HG02938 (cell line): ENCODE data around the gene AXL.

ENCODE experiments used
- ATAC-seq: cut with Tn5 transposase; IDR thresholded peaks from one replicate; pipeline ENCODE4 v1.9.1; 2021; ENCODE audit warnings: mild to moderate bottlenecking, moderate library complexity; ENCODE audit not compliant: unreplicated experiment

AXL gene

DNA sequence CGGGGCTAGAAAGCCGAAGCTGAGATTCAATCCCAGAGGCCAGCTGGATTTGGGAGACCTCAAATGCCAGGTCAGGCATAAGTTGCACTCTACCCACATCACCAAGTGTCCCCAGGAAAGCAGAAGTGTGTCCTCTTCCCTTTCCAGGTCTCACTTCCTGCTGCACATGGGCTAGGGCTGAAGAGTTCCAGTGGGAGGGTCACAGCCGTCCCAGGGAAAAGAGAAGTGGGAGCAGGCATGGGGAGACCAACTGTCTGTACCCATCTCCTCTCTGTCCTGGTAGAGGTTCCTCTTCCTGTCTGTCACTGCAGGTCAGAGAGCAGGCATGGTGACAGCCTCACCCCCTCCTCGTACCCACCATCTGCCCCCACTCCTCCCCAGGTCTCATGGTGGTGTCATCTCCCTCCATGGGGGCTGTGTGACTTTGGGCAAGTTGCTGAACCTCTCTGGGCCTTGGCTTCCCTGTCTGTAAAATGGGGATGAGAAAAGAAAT is 14.8 kb downstream of the AXL start:
- no peak for ATAC-seq

DNA sequence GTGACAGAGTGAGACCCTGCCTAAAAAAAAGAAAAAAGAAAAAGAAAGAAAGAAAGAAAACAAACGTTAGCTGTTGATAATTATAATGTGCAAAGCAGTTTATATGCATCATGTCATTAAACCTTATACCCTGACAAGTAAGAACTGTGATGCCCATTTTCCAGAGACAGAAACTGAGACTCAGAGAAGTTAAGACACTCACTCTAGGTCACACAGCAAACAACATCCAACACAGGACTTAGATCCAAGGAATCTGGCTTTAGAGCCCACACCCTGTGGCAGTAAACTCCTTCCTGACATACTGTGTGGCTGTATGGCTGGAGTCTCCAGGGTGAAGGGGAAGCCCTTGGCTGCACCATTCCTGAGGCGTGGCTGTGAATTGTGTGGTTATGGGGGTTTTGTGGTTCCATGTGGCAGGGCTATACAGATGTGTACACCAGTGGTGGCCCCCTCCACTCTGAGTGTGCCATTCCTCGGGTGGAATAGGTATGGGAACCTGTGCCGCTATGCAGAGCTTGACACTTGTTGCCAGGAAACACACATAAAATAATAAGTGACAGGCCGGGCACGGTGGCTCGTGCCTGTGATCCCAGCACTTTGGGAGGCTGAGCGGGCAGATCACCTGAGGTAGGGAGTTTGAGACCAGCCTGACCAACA is 15.6 kb downstream of the AXL start:
- ATAC-seq = no peak

DNA sequence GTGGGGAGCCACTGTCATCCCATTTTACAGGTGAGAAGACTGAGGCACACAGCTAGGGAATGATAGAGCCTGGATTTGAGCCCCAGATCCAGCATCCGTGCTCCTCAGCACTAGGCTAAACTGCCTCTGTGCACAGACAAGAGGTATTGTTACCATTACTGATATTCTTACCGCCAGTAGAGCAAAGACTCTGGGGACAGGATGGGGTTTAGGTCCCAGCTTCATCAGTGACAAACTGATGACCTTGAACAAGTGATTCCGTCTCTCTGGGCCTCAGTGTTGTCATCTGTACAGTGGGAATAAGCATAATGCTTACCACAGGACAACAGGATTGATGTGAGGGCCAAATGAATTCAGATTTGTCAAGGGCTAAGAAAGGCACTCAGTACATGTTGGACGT is 16.5 kb downstream of the AXL start:
- no peak for ATAC-seq

DNA sequence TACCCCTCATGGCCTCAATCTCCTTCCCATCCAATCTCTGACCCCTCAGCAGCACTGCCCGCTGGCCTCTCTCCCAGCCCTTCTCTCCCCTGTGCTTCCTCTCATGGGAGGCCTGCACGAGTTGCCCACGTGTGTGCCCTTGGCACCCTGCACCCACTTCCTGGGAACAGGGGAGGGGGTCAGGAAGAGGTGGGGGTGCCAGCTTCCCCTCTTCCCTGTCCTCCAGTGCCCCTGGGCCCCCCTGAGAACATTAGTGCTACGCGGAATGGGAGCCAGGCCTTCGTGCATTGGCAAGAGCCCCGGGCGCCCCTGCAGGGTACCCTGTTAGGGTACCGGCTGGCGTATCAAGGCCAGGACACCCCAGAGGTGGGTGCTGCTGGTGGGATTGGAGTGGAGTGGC is 19.2 kb downstream of the AXL start:
- ATAC-seq = no peak

DNA sequence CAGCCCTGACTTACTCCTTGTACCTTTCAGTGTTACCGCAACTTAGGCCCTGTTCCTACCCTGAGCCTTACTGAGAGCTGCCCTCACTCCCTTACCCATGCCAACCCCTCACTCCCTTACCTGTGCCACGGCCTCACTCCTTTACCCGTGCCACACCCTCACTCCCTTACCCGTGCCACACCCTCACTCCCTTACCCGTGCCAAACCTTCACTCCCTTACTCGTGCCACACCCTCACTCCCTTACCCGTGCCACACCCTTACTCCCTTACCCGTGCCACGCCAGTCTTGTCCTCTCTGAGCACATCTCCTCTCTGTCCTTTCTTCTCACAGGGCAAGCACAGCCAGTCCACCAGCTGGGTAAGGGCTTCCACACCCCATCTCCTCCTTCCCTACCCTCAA is 20.3 kb downstream of the AXL start:
- no peak for ATAC-seq

DNA sequence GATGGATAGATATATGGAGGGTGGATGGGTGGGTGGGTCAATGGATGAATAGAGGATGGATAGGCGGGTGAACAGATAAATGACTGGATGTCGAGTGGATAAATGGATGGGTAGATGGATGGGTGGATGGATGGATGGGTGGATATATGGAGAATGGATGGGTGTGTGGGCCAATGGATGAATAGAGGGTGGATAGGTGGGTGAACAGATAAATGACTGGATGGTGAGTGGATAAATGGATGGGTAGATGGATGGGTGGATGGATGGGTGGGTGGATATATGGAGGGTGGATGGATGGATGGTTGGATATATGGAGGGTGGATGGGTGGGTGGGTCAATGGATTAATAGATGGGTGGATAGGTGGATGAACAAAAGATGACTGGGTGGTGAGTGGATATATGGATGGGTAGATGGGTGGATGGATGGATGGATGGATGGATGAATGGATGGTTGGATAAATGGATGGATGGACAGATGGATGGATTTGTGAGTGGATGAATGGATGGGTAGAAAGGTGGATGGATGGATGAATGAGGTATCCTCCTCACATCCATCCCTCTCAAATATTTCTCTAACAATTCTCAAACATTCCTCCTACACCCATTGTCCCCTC is 21.0 kb downstream of the AXL start:
- no peak for ATAC-seq

DNA sequence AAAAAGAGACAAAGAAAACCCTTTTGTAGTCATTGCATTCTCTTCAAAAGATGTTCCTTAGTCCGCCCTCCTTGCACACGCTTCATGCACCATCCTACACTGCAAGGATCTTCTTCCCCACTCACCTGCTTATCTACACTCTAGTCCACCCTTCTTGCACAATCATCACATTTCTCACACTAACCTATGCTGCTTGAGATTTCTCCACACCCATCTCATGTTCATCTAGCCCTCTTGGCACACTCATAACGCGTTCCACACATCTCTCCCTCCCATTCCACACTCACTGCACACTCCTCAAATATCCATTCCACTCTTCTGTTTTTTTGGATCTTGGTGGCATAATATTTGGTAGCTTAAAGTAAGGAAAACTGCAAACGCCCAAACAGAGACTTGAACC is 22.8 kb downstream of the AXL start:
- no peak for ATAC-seq

DNA sequence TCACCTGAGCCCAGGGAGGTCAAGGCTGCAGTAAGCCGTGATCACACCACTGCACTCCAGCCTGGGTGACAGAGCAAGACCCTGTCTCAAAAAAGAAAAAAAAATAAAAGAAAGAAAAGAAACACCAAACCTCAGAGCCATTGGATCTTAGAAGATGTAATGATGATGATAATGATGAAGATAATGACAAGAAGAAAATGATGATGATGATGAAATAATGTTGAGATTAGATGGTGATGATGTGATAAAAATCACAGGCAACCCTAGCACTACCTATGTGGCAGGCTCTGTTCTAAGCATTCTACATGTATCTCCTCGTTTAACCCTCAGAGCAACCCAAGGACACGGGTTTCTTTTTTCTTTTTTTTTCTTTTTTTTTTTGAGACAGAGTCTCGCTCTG is 25.1 kb downstream of the AXL start:
- ATAC-seq = no peak

DNA sequence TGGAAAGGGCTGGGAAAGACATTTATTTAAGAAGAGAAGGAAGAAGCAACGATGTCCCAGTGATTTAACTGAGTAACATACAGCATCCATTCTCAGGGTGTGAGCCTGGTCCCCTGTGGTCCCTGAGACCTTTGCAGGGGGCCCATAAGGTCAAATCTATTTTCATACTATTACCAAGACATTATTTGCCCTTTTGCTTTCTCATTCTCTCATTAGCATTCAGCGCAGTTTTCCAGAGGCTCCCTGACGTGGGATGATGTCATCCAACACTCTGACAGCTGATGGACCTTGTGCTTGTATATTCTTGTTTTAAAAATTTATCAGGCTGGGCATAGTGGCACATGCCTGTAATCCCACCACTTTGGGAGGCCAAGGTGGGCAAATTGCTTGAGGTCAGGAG is 26.8 kb downstream of the AXL start:
- ATAC-seq = no peak

DNA sequence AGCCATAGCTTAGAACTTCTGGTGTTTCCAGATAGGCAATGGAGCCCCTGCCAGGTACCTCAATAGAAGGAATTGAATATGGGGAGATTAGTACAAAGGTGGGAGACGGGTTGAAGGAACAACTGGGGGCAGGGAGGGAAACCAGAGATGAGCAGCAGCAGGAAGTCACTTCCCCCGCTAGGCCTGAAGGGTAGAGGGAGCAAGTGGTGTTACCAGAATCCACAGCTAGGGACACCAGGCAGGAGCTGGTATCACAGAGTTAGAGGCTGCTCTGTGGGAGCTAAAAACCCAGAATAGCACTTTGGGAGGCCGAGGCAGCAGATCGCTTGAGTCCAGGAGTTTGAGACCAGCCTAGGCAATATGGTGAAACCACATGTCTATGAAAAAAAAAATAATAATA is 29.9 kb downstream of the AXL start:
- no peak for ATAC-seq

DNA sequence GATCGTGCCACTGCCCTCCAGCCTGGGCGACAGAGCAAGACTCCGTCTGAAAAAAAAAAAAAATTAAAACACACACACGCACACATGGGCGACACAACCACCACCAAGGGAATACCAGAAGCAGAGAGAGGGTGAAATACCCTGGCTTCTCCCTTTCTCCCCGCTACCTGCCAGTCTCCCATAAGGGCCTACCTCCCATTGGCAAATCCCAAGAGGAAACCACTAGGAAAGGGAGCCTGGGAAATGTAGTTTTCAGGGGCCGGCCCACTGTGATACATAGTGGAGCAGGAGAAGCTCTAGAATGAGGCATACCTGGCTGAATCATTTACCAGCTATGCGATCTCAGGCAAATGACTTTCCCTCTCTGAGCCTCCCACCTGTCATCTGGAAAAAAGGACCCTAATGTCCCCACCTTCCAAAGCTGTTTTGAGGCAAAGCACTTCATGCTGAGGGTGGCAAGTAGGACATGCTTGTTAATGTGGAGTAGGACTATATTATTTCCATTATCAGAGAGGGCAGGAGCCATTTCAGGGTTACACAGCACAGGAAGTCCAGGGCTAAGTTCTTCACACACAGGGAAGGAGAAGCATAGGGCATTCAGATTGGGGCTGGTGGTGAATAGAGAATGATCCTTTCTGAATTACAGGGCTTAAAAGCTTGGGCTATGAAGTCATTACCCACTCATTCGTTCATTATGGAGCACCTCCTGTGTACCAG is 30.8 kb downstream of the AXL start:
- no peak for ATAC-seq

DNA sequence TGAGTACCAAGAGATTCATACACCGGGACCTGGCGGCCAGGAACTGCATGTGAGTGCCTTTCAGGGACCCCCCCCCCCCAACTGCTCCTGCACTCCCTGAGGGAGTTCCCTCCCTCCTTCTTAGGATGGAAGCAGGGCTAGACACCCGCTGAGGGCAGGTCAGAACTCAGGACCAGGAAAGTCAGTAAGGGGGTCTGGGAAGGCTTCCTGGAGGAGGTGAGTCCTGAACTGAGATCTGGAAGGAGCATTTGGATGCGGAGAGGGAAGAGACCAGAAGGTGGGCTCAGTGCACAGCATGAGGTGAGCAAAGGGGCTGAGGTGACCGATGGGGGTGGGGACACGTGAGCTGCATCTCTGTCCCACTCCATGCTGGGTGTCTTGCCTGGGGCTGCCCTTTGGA is 34.6 kb downstream of the AXL start:
- no peak for ATAC-seq

DNA sequence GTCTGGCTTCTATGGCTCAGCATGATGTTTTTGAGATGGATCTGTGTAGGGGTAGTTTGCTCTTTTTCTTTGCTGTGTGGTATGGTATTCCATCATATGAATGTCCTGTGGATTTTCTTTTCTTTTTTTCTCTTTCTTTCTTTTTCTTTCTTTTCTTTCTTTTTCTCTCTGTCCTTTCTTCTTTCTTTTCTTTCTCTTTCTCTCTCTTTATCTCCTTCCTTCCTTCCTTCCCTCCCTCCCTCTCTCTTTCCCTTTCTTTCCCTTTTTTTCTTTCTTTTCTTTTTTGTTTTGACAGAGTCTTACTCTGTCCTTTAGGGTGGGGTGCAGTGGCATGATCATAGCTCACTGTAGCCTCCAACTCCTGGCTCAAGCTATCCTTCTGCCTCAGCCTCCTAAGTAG is 36.1 kb downstream of the AXL start:
- ATAC-seq = no peak

DNA sequence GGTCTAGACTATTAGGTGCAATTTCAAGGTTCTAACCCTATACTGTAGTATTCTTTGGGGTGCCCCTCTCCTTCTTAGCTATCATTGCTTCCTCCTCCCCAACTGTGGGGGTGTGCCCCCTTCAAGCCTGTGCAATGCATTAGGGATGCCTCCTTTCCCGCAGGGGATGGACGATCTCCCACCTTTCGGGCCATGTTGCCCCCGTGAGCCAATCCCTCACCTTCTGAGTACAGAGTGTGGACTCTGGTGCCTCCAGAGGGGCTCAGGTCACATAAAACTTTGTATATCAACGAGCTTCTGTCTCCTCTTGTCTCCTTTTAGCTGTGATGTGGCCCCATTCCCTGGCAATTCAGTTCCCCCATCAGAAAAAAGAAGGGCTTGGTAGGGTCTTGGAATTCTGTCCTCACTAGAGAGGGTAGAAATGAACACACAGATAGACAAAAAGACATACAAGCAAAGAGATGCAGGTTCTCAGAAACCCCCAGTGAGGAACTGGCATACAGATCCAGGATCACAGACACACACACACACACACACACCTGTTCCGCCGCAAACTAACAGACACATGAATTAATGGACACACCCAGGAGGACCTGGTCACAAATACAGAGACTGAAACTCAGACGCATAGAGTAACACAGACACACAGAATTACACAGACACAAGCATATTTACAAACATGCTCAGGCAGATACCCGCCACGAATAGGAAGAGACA is 42.6 kb downstream of the AXL start:
- ATAC-seq = no peak

DNA sequence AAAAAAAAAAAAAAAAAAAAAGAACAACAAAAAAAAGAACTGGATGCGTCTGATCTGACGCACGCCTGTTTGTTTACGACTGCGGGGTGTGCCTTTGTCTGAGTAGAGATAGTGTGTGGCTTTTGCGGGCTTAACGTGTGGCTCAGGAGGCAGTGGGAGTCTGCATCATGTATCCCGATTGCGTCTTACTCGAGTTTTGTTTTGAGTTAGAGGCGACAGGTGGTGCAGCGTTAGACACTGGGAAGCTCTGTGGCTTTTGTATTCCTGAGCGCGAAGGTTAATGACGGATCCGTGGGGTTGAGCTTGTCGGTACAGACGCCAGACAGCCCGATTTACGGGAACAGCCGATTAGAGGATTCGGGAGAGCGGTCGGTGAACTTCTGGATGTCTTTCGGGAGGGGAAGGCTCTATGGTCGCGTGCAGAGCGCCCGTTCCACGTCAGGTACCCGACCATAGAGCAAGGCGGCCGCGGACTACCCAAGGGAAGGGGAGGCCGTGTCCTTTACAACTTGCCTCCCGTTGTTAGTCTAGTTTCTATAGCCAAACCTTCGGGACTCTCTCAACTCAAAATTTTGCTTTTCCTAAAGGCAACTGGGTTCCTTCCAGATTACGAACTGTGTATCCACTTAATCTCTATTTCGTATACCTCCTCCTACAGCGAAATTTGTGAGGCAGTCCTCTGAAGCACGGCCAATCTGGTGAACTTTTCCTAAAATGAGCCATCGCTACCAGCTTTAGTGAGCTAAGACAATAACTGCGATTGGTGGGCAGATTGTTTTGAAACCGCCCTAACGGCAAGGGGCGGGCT is 44.2 kb downstream of the AXL start:
- peak; percentile 18 for ATAC-seq

DNA sequence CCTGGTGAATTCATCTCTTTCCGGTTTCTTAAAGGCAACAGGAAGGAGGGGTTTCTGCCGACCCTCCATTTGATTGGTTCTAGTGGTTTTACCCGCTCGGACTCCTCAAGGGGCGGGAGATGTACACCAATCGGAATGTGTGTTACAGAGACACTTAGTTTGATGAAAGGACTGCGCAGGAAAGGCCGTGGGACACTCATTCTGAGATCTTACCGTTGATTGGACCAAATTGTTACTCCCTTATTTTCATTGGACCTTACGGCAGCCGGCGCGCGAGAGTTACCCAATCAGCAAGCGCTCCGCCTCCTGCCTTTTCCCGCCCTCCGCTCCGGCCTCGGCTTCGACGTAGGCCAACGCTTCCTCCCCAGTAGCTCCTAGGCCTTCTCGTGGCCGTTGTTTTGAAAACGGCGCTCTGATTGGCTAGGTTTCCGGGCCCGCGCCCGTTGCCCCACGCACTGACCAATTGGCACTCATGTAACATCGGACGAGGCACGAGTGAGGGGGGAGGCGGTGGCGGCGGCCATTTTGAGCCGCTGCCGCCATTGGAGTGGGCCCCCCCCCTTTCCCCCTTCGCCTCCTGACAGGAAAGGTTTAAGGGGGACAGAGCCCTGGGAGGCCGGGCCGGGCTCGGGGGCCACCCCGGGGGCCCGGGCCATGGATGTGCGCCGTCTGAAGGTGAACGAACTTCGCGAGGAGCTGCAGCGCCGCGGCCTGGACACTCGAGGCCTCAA is 45.0 kb downstream of the AXL start, which contains the start of gene HNRNPUL1:
TSS of gene HNRNPUL1 (plus strand) at position 523 of the 731 bp plus-strand sequence. CDS start at position 655, 132 bp downstream.
- ATAC-seq = peak; percentile 58

DNA sequence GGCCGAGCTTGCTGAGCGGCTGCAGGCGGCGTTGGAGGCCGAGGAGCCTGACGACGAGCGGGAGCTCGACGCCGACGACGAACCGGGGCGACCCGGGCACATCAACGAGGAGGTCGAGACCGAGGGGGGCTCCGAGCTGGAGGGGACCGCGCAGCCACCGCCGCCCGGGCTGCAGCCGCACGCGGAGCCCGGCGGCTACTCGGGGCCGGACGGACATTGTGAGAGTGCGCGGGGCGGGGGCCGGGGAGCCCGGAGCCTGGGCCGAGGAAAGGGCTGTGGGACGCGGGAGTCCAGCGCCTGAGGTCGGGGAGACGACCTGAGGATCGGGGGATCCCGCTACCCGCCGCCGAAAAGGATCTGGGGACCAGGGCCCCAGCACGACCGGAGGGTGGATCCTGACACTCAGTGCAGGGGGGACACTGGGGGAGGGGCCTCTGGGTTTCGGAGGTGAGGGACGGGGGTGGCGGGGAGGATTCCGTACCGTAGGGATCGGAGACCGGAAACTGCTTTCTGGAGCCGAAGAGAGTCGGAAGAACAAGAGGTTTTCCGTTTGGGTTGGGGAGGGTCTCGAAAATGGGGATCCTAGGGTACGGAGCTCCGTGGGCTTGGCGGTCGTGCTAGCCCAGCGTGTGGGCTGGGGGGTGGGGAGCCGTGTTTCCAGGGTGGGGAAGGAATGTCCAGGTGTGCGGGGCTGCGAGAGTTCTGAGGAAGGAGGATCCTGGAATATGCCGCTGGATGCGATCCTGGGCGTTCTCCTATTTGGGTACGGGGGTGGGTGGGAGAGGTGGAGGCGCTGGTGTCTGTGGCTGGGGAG is 45.8 kb downstream of the AXL start:
- ATAC-seq = peak; percentile 0

DNA sequence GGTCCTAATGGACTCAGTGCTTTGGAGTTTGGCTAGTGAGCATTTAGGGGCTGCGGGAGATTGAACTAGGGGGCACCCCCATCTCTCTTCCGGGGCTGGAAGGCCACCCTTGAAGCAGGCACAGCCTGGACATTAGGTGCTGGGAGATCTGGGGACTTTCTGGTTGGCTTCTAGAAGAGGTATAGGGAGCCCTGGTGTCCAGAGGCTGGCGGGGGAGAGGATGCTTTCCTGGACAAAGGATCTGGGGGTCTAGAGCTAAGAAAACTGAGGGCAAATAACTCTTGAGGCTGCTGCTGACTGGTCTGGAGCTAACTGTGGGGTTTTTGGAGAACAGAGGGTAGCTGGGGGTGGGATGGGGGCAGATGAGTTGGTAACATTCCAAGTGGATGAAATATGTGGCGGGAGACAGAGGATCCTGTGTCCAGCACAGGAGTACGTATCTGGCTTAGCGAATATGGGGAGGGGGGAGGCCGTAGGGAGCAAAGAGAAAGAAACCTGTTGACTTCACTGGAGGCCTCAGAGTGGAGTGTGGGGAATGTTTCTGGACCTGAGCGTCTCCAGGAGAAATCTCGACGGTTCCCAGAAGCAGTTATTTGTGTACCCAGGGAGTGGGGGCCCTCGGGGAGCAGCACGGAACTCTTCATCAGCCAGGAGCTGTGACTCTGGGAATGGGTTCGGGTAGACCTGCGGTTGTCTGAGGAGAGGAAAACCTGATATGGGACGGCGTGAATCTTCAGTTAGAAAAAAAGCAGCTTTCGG is 46.6 kb downstream of the AXL start:
- no peak for ATAC-seq
